ENCODE measurements around the gene NDOR1.
"Not testable (repeated sequence)": the region's sequence is repeated elsewhere in the genome, so short reads cannot be mapped to it uniquely, and the experiment has no call there.

NDOR1 gene

GRCh38 chr9:137254624-137255447 lies 49.3 kb downstream of the NDOR1 start, which contains the start of gene NELFB:
Gene NELFB (plus strand): TSS chr9:137255327.
- TF ChIP-seq CTCF (IDR thresholded peaks at IDR 0.05; ENCODE audit: insufficient read depth, low read depth, low read length, missing control alignments) = no peak
- peak within 1 kb of the TSS; percentile 89 for H3K4me3 ChIP-seq (ENCODE audit: low read length)
- peak; percentile 88 for DNase-seq (ENCODE audit: low read depth)

DNA sequence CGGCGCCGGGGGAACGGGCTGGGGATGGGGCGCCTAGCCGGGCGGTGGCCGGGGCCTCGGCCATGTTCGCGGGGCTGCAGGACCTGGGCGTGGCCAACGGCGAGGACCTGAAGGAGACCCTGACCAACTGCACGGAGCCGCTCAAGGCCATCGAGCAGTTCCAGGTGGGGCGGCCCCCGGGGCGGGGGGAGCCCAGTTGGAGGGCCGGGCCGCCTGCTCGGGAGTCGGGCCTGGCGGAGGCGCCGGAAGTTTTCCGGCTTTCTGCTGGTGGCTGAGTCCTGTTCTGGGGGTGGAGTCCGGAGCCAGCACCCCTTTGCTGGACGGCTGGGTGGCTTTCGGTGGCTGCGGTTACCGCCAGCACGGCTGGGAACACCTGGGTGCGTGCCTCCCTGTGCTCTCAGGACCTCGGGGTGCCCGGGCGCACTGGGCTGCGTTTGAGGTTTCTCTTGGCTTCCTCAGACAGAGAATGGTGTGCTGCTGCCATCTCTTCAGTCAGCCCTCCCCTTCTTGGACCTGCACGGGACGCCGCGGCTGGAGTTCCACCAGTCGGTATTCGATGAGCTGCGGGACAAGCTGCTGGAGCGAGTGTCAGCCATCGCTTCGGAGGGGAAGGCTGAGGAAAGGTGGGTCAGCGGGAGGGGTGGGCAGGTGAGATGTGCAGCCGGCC lies 50.1 kb downstream of the NDOR1 start:
- peak overlapping the region; percentile 89 for H3K4me3 ChIP-seq (ENCODE audit: low read length)
- DNase-seq (ENCODE audit: low read depth) = peak; percentile 45
- TF ChIP-seq CTCF (IDR thresholded peaks at IDR 0.05; ENCODE audit: insufficient read depth, low read depth, low read length, missing control alignments) = no peak

- no peak for TF ChIP-seq CTCF (IDR thresholded peaks at IDR 0.05; ENCODE audit: insufficient read depth, low read depth, low read length, missing control alignments)
- peak overlapping the region; percentile 89 for H3K4me3 ChIP-seq (ENCODE audit: low read length)
- DNase-seq (ENCODE audit: low read depth) = no peak
Observed at GRCh38 chr9:137256362-137256761, 50.9 kb downstream of the NDOR1 start.

- H3K4me3 ChIP-seq (ENCODE audit: low read length) = peak overlapping the region; percentile 89
- DNase-seq (ENCODE audit: low read depth) = no peak
- TF ChIP-seq CTCF (IDR thresholded peaks at IDR 0.05; ENCODE audit: insufficient read depth, low read depth, low read length, missing control alignments) = no peak
Observed at GRCh38 chr9:137256856-137257255, 51.4 kb downstream of the NDOR1 start.

DNA sequence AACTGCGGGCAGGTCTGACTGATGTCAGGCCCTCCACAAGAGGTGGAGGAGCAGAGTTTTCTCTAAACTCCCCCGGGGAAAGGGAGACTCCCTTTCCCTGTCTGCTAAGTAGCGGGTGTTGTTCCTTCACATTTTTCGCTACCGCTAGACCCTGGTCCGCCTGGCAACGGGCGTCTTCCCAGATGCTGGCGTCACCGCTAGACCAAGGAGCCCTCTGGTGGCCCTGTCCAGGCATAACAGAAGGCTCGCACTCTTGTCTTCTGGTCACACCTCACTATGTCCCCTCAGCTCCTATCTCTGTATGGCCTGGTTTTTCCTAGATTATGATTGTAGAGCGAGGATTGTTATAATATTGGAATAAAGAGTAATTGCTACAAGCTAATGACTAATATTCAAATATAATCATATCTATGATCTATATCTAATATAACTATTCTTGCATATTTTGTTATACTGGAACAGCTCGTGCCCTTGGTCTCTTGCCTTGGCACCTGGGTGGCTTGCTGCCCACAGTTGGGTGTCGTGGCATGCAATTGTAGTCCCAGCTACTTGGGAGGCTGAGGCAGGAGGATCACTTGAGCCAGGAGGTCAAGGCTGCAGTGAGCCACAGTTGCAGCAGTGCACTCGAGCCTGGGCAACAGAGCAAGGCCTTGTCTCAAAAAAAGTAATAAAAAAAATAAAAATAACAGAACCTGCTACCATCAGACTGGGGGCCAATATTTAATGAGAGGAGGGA lies 56.8 kb downstream of the NDOR1 start:
- TF ChIP-seq CTCF (IDR thresholded peaks at IDR 0.05; ENCODE audit: insufficient read depth, low read depth, low read length, missing control alignments) = peak; percentile 50
- not testable (repeated sequence) for H3K4me3 ChIP-seq (ENCODE audit: low read length); DNase-seq (ENCODE audit: low read depth)

DNA sequence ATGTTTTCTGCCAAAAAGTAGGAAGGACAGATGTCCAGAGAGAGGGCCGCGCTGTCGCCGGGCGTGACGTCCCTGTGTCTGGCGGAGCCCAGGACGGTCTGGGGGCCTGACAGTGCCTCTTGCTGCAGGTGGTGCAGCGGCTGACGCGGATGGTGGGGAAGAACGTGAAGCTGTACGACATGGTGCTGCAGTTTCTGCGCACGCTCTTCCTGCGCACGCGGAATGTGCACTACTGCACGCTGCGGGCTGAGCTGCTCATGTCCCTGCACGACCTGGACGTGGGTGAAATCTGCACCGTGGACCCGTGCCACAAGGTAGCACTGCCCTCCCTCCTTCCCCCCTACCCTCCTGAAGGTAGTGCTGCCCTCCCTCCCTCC lies 57.4 kb downstream of the NDOR1 start:
- TF ChIP-seq CTCF (IDR thresholded peaks at IDR 0.05; ENCODE audit: insufficient read depth, low read depth, low read length, missing control alignments) = no peak
- no peak overlapping the region for H3K4me3 ChIP-seq (ENCODE audit: low read length)
- no peak for DNase-seq (ENCODE audit: low read depth)

Data from epithelial cell of esophagus (primary cell).